SU-DHL-6 (cell line): Measurements from ENCODE around the gene NOBOX.
A peak's percentile ranks its signal among the peaks of the same experiment; 100 is the strongest.

Experiments used
- H2AFZ ChIP-seq: fragments of 200-600 bp; sonication (generic); 2 replicates; pipeline ENCODE4 v1.6.1; 2014; ENCODE audit warnings: low read depth, mild to moderate bottlenecking, moderate library complexity, mixed read lengths, antibody characterized with exemption, low read length; ENCODE audit not compliant: severe bottlenecking
- H3F3A ChIP-seq: fragments of 200-600 bp; shearing (Covaris generic); 2 replicates; pipeline ENCODE4 v1.6.0; 2016; ENCODE audit warnings: antibody characterized with exemption, mild to moderate bottlenecking; ENCODE audit not compliant: insufficient read depth
- H3K27ac ChIP-seq: fragments of 200-600 bp; sonication (generic); 2 replicates; pipeline ENCODE4 v1.5.1; 2016; ENCODE audit warnings: low read depth, mild to moderate bottlenecking, low read length, moderate library complexity, mixed read lengths
- H3K27me3 ChIP-seq: fragments of 200-600 bp; sonication (generic), shearing (Covaris generic); 2 replicates; pipeline ENCODE4 v1.6.0; 2014; ENCODE audit warnings: mild to moderate bottlenecking, low read length
- H3K36me3 ChIP-seq: fragments of 200-600 bp; sonication (generic); 2 replicates; pipeline ENCODE4 v1.6.1; 2014; ENCODE audit warnings: mild to moderate bottlenecking, low read length, mixed read lengths
- H3K4me2 ChIP-seq: fragments of 300-600, 200-600 bp; shearing (Covaris generic), sonication (generic); 2 replicates; pipeline ENCODE4 v1.6.0; 2014; ENCODE audit warnings: low read length, low read depth, mild to moderate bottlenecking; ENCODE audit not compliant: poor library complexity, severe bottlenecking
- H3K4me3 ChIP-seq: fragments of 200-600 bp; sonication (generic); 2 replicates; pipeline ENCODE4 v1.5.1; 2014; ENCODE audit warnings: antibody characterized with exemption, low read length, mild to moderate bottlenecking, mixed read lengths; ENCODE audit not compliant: insufficient read depth, poor library complexity, severe bottlenecking
- H3K79me2 ChIP-seq: fragments of 200-600 bp; sonication (generic); 2 replicates; pipeline ENCODE4 v1.6.1; 2014; ENCODE audit warnings: mild to moderate bottlenecking, low read length, moderate library complexity; ENCODE audit not compliant: insufficient read depth
- H3K9ac ChIP-seq: fragments of 200-600 bp; sonication (generic); 2 replicates; pipeline ENCODE4 v1.7.0; 2014; ENCODE audit warnings: mild to moderate bottlenecking, low read length
- H3K9me2 ChIP-seq: fragments of 200-600 bp; sonication (generic); replicated peaks from 2 replicates; pipeline ENCODE4 v1.6.1; 2014; ENCODE audit warnings: low read length; ENCODE audit not compliant: insufficient read depth
- H3K9me3 ChIP-seq: fragments of 200-600 bp; sonication (generic); 2 replicates; pipeline ENCODE4 v1.6.1; 2014; ENCODE audit warnings: low read length, mixed read lengths; ENCODE audit not compliant: insufficient read depth
- H4K20me1 ChIP-seq: fragments of 200-600 bp; sonication (generic); 2 replicates; pipeline ENCODE4 v1.6.1; 2014; ENCODE audit warnings: low read depth, mild to moderate bottlenecking, antibody characterized with exemption, low read length, moderate library complexity, mixed read lengths
- CTCF ChIP-seq: fragments of 200-600 bp; sonication (generic); IDR thresholded peaks from one replicate; pipeline ENCODE4 v1.5.1; 2017; ENCODE audit warnings: antibody characterized with exemption, mild to moderate bottlenecking, low read length, moderate library complexity; ENCODE audit not compliant: insufficient read depth, poor library complexity, severe bottlenecking
- EZH2phosphoT487 ChIP-seq: fragments of 200-600 bp; sonication (generic), shearing (Covaris generic); conservative IDR thresholded peaks from 2 replicates; pipeline ENCODE4 v1.6.1; 2018; ENCODE audit warnings: mild to moderate bottlenecking, antibody characterized with exemption, low read length, moderate library complexity, mixed read lengths

Gene NOBOX

GRCh38 chr7:144398291-144398690 lies 5.2 kb downstream of the NOBOX start:
- H2AFZ ChIP-seq: no peak overlapping the region
- H3K27me3 ChIP-seq: no peaks in the 10 kb centered on the region
- H3K79me2 ChIP-seq: no peaks in the 10 kb centered on the region
- H3K9me2 ChIP-seq: no peaks in the 10 kb centered on the region
- H3F3A ChIP-seq: no peaks in the 10 kb centered on the region
- H3K4me3 ChIP-seq: no peak overlapping the region
- TF ChIP-seq CTCF (no peak), EZH2phosphoT487 (no peak)
- H3K27ac ChIP-seq: no peak overlapping the region
- no peaks in the 10 kb centered on the region for H4K20me1 ChIP-seq
- no peak overlapping the region for H3K9ac ChIP-seq
- H3K9me3 ChIP-seq: no peaks in the 10 kb centered on the region
- no peaks in the 10 kb centered on the region for H3K36me3 ChIP-seq
- no peak overlapping the region for H3K4me2 ChIP-seq

DNA sequence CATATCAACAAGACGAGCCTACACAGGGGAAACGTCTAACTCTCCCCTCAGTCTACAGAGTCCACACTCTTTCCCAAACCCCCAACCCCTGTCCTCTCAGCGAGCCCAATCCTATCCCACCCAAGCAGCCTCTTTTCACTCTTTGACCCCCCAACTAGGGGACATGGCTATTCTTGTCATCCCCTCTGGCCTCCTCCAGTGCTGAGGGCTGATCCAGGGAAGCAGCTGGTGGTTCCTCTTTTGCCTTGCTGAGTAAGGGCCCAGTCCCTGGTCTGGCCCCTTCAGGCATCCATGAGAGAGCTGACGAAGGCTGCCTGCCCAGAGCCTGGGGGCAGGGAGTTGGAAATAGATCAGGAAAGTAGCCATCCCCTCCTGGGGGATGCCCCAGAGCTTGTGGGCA lies 6.4 kb downstream of the NOBOX start:
- H3K4me2 ChIP-seq: no peak overlapping the region
- no peaks in the 10 kb centered on the region for H3K79me2 ChIP-seq
- TF ChIP-seq CTCF (no peak), EZH2phosphoT487 (no peak)

GRCh38 chr7:144391823-144392255 lies 11.7 kb downstream of the NOBOX start:
- Histone ChIP-seq H4K20me1 (no peaks in the 10 kb centered on the region), H3K27me3 (no peaks in the 10 kb centered on the region), H3K4me3 (no peak overlapping the region), H3K79me2 (no peaks in the 10 kb centered on the region), H3K9me3 (no peaks in the 10 kb centered on the region), H3K9ac (no peak overlapping the region), H3K9me2 (no peaks in the 10 kb centered on the region), H2AFZ (no peak overlapping the region), H3K4me2 (no peak overlapping the region), H3K27ac (no peak overlapping the region), H3F3A (no peaks in the 10 kb centered on the region), H3K36me3 (no peaks in the 10 kb centered on the region)
- TF ChIP-seq CTCF: peak; percentile 25
- no peak for TF ChIP-seq EZH2phosphoT487

More for the DNA sequence above, 6.4 kb downstream of the NOBOX start:
- Histone ChIP-seq H4K20me1 (no peaks in the 10 kb centered on the region), H3K27me3 (no peaks in the 10 kb centered on the region), H3K9ac (no peak overlapping the region), H3K4me3 (no peak overlapping the region), H3K27ac (no peak overlapping the region), H3K9me3 (no peaks in the 10 kb centered on the region), H3K9me2 (no peaks in the 10 kb centered on the region), H3K36me3 (no peaks in the 10 kb centered on the region), H2AFZ (no peak overlapping the region), H3F3A (no peaks in the 10 kb centered on the region)
